K562 (cell line): ENCODE results near the gene FFAR4. TPM values are rescaled to one million over a fixed set of nuclear protein-coding genes. Genes with fewer than 3 reads are reported as not detected.

Source experiments
- ATAC-seq: fragments of 200-7000 bp; cut with Tn5 transposase; 3 replicates; pipeline ENCODE4 v1.9.1; 2020; ENCODE audit warnings: moderate library complexity
- BruUV-seq: library from RNA; stranded (reverse); fragments of 400-500 nt; replicated peaks from 2 replicates; lab custom pipeline; 2021; lab: Mats Ljungman, UMichigan
- CTCF ChIA-PET: fragments of 300-600 bp; formaldehyde crosslinking; extraction: SDS; loops from one replicate; lab custom pipeline; 2021; ENCODE audit warnings: low intra/inter-chr PET ratio; lab: Yijun Ruan, JAX
- POLR2A ChIA-PET: fragments of 300-600, 350-650 bp; sonication (Branson Sonifier 250); formaldehyde crosslinking; extraction: SDS; loops from one replicate; lab custom pipeline; 2021; ENCODE audit warnings: antibody characterized with exemption, inconsistent platforms; lab: Yijun Ruan, JAX
- DNase-seq, 4 experiments: peaks; one replicate each; pipeline versions ENCODE4 v3.0.0 to v3.0.0-alpha.2; 2011 to 2018; ENCODE audit warnings: low spot score in 3 of 4, mixed read lengths in 3 of 4; ENCODE audit errors: extremely low read depth in 1 of 4
- FAIRE-seq: peaks from 2 replicates; lab custom pipeline; 2011; peaks lifted over from hg19 to GRCh38; lab: Jason Lieb, UNC
- H2AFZ ChIP-seq: 2 replicates; pipeline ENCODE4 v1.6.0; 2011; ENCODE audit warnings: low read depth, low read length, control low read depth, inconsistent platforms
- H3K27ac ChIP-seq: fragments of 200-600 bp; 3 replicates; pipeline ENCODE4 v1.8.0; 2011; ENCODE audit warnings: low read depth, mild to moderate bottlenecking, control low read depth, inconsistent platforms, low read length, moderate library complexity, mixed read lengths; ENCODE audit errors: extremely low read depth
- H3K27me3 ChIP-seq, 2 experiments: fragments of 300-600 bp in 1 of 2; 2 replicates in 1 of 2; 3 replicates in 1 of 2; pipeline versions ENCODE4 v1.6.0 to v1.8.0; 2011; ENCODE audit warnings: inconsistent platforms in 2 of 2, low read length in 2 of 2, mild to moderate bottlenecking in 1 of 2, mixed read lengths in 1 of 2, moderate library complexity in 1 of 2; ENCODE audit not compliant: control insufficient read depth in 2 of 2, insufficient read depth in 2 of 2
- H3K36me3 ChIP-seq: fragments of 300-600 bp; 3 replicates; pipeline ENCODE4 v1.8.0; 2011; ENCODE audit warnings: mild to moderate bottlenecking, low read length, inconsistent platforms; ENCODE audit not compliant: control insufficient read depth, insufficient read depth
- H3K4me1 ChIP-seq, 2 experiments: fragments of 200-600 bp in 1 of 2; replicated peaks in 1 of 2; 2 replicates in 1 of 2; 3 replicates in 1 of 2; pipeline versions ENCODE4 v1.5.1 to v1.8.0; 2011; ENCODE audit warnings: inconsistent platforms in 2 of 2, low read length in 2 of 2, mild to moderate bottlenecking in 1 of 2, mixed read lengths in 1 of 2, moderate library complexity in 1 of 2; ENCODE audit not compliant: control insufficient read depth in 2 of 2, insufficient read depth in 2 of 2
- H3K4me2 ChIP-seq: 2 replicates; pipeline ENCODE4 v1.6.1; 2011; ENCODE audit warnings: low read length, control low read depth, inconsistent platforms, mixed read lengths; ENCODE audit not compliant: insufficient read depth
- H3K4me3 ChIP-seq: fragments of 200-600 bp; sonication (generic), shearing (Covaris generic); 2 replicates; pipeline ENCODE4 v1.5.1; 2016; ENCODE audit warnings: control low read depth, inconsistent platforms
- H3K79me2 ChIP-seq: fragments of 200-600 bp; 3 replicates; pipeline ENCODE4 v1.8.0; 2011; ENCODE audit warnings: low read length, inconsistent platforms; ENCODE audit not compliant: control insufficient read depth, insufficient read depth
- H3K9ac ChIP-seq, 2 experiments: 2 replicates each; pipeline versions ENCODE4 v1.6.0 to v1.6.1; 2011; ENCODE audit warnings: low read depth in 2 of 2, low read length in 2 of 2, control low read depth in 1 of 2, inconsistent platforms in 1 of 2, mild to moderate bottlenecking in 1 of 2, mixed read lengths in 1 of 2; ENCODE audit not compliant: insufficient read depth in 1 of 2
- H3K9me1 ChIP-seq: one replicate; pipeline ENCODE4 v1.6.0; 2011; ENCODE audit warnings: inconsistent platforms, mild to moderate bottlenecking, low read length, moderate library complexity; ENCODE audit not compliant: control insufficient read depth, insufficient read depth
- H3K9me3 ChIP-seq: replicated peaks from 2 replicates; pipeline ENCODE4 v1.5.1; 2011; ENCODE audit warnings: low read depth, low read length, inconsistent platforms; ENCODE audit not compliant: control insufficient read depth, insufficient read depth
- H4K20me1 ChIP-seq: replicated peaks from 2 replicates; pipeline ENCODE4 v1.6.1; 2011; ENCODE audit warnings: low read length, inconsistent platforms, mixed read lengths; ENCODE audit not compliant: control insufficient read depth, insufficient read depth
- CAMTA2 ChIP-seq: fragments of 250-450 bp; sonication (Bioruptor Pico); conservative IDR thresholded peaks from 2 replicates; pipeline ENCODE4 v1.5.1; 2022
- EGR1 ChIP-seq: fragments of 450-650 bp; conservative IDR thresholded peaks from 2 replicates; pipeline ENCODE4 v1.6.1; 2017; ENCODE audit warnings: mild to moderate bottlenecking
- NEUROD1 ChIP-seq: fragments of 150-350 bp; IDR thresholded peaks from 2 replicates; pipeline ENCODE4 v1.6.1; 2014; ENCODE audit warnings: borderline replicate concordance, low read length, low read depth; ENCODE audit not compliant: partially characterized antibody
- RAD21 ChIP-seq, 2 experiments: fragments of 250-450 bp in 1 of 2; fragments of 450-650 bp in 1 of 2; sonication (Bioruptor Pico) in 1 of 2; formaldehyde crosslinking in 1 of 2; IDR thresholded peaks in 1 of 2; conservative IDR thresholded peaks in 1 of 2; 2 replicates each; pipeline versions ENCODE4 v1.4.0 to v1.8.0; 2020 to 2022; ENCODE audit warnings: mild to moderate bottlenecking in 2 of 2, moderate library complexity in 1 of 2
- RBFOX2 ChIP-seq: fragments of 200-400 bp; formaldehyde crosslinking; IDR thresholded peaks from 2 replicates; pipeline ENCODE4 v1.6.1; 2017; ENCODE audit warnings: low read depth, mild to moderate bottlenecking, low read length, moderate library complexity
- TEAD4 ChIP-seq, 2 experiments: sonication (generic) in 1 of 2; formaldehyde crosslinking in 1 of 2; IDR thresholded peaks; 2 replicates each; pipeline versions ENCODE4 v1.6.1 to v1.8.0; 2012 to 2022; ENCODE audit warnings: borderline replicate concordance in 1 of 2, inconsistent platforms in 1 of 2, low read length in 1 of 2, mild to moderate bottlenecking in 1 of 2, missing genetic modification reagents in 1 of 2
- ZBTB49 ChIP-seq: sonication (generic); formaldehyde crosslinking; IDR thresholded peaks from 2 replicates; pipeline ENCODE4 v1.8.0; 2022; ENCODE audit warnings: missing genetic modification reagents, mild to moderate bottlenecking, borderline replicate concordance
- ZFP30 ChIP-seq: fragments of 250-450 bp; sonication (Bioruptor Pico); IDR thresholded peaks from 2 replicates; pipeline ENCODE4 v1.8.0; 2022; ENCODE audit warnings: moderate library complexity, mild to moderate bottlenecking, inconsistent platforms, borderline replicate concordance
- ZNF134 ChIP-seq: fragments of 250-450 bp; sonication (Bioruptor Pico); conservative IDR thresholded peaks from 2 replicates; pipeline ENCODE4 v1.4.0; 2020
- ZNF23 ChIP-seq: fragments of 250-450 bp; sonication (Bioruptor Pico); IDR thresholded peaks from 2 replicates; pipeline ENCODE4 v1.4.0; 2020; ENCODE audit warnings: mild to moderate bottlenecking
- WGBS: fragments of 100-300 bp; shearing (Covaris generic); methylation state at CpG from one replicate; pipeline ENCODE4 v1.1.6; 2016; ENCODE audit warnings: low coverage, mixed read lengths; ENCODE audit not compliant: insufficient coverage; ENCODE audit errors: missing lambda C conversion rate; 5-methylcytosine and 5-hydroxymethylcytosine counted together
- in situ Hi-C: fragments of 300-500 bp; cut with MboI; formaldehyde crosslinking; loops from 4 replicates; pipeline ENCODE4 v1.15.0; 2018; ENCODE audit warnings: inconsistent platforms, mixed read lengths
- intact Hi-C: fragments of 100-400 bp; cut with micrococcal nuclease; formaldehyde crosslinking; loops from 2 replicates; pipeline ENCODE4 v1.14.2; 2022
- polyA plus RNA-seq, 8 experiments: library from polyadenylated mRNA; depleted of rRNA in 4 of 8; stranded (reverse) in 5 of 8; unstranded in 3 of 8; fragments of >200 nt; fragmentation: Nextera tagmentation in 2 of 8; fragmentation: Illumina TruSeq in 1 of 8; extraction: Ambion mirVana in 2 of 8; extraction: Trizol in 1 of 8; gene quantifications; 2 replicates each; pipeline versions ENCODE4 v1.2.1 to v1.2.3, GENCODE V29; 2011 to 2014; ENCODE audit warnings: inconsistent platforms in 1 of 8, missing spikeins in 1 of 8
- total RNA-seq, 7 experiments: library from RNA; depleted of rRNA in 6 of 7; stranded (reverse); fragments of >200 nt in 6 of 7; fragmentation: Illumina TruSeq in 2 of 7; extraction: Trizol in 2 of 7; gene quantifications; 2 replicates each; pipeline versions ENCODE4 v1.2.1 to v1.2.3, GENCODE V29; 2011 to 2021; ENCODE audit warnings: low replicate concordance in 1 of 7

The FFAR4 gene
- total and polyA plus RNA-seq, 9 of the 15 experiments (the other 6 are each of a cell fraction or from before 2014, with no cell fraction given) = not detected

- H3K79me2 ChIP-seq = no peaks in the 10 kb centered on the region
- peaks cover 0 to 2% of the 10 kb centered on the region in 2 experiments; a peak in 1 of 5 replicates for H3K27me3 ChIP-seq
- DNase-seq = peak in 1 of 4 experiments; percentile 3
- no peak for TF ChIP-seq CAMTA2 (CRISPR knock-in tag)
- H3K36me3 ChIP-seq = no peaks in the 10 kb centered on the region; the same call in 2 of the 3 replicates
- peak overlapping the region; percentile 70 for H2AFZ ChIP-seq
- intact Hi-C loops = loop anchor here (5.0 to 10.0 kb wide), 2 partner anchors 128 to 261 kb away; no protein-coding TSS in a partner anchor
- H3K4me2 ChIP-seq = peak overlapping the region; percentile 64; the same call in 1 of the 2 replicates
- BruUV-seq = no TSS peak
- POLR2A ChIA-PET = interaction anchor here (1.2 to 1.7 kb wide), 2 partner anchors 12 to 14 kb away, joined by 4 to 5 read pairs; no protein-coding TSS in a partner anchor
- no peak for FAIRE-seq
- H3K9me3 ChIP-seq = no peaks in the 10 kb centered on the region
- no peak overlapping the region for H3K27ac ChIP-seq
- H4K20me1 ChIP-seq = no peaks in the 10 kb centered on the region
- ATAC-seq = no peak
- WGBS = 0% methylated on average over 1 of the region's 1 CpG
- H3K9ac ChIP-seq = no peak overlapping the region
- H3K4me3 ChIP-seq = no peak overlapping the region
- H3K4me1 ChIP-seq = peaks cover 0 to 11% of the 10 kb centered on the region in 2 experiments; a peak in 3 of 5 replicates
- H3K9me1 ChIP-seq = no peaks in the 10 kb centered on the region
- in situ Hi-C loops = no loop called here
- CTCF ChIA-PET = interaction anchor here (0.6 to 1.6 kb wide), 2 partner anchors 126 to 534 kb away, joined by 3 to 8 read pairs; no protein-coding TSS in a partner anchor
These were observed 12.2 kb upstream of the FFAR4 start for GRCh38 chr10:93554316-93554663.

GRCh38 chr10:93554760-93555432 lies 11.6 kb upstream of the FFAR4 start:
- peak; percentile 97 for ATAC-seq
- H3K27ac ChIP-seq = peak overlapping the region; percentile 42; the same call in 2 of the 3 replicates
- in situ Hi-C loops (no loop called here), intact Hi-C loops (loop anchor here (5.0 to 10.0 kb wide), 2 partner anchors 127 to 260 kb away; no protein-coding TSS in a partner anchor)
- H3K27me3 ChIP-seq = peaks cover 0 to 8% of the 10 kb centered on the region in 2 experiments; a peak in 1 of 5 replicates
- CTCF ChIA-PET = interaction anchor here (0.6 to 1.6 kb wide), 2 partner anchors 125 to 535 kb away, joined by 3 to 8 read pairs; no protein-coding TSS in a partner anchor
- no TSS peak for BruUV-seq
- no peaks in the 10 kb centered on the region; the same call in 2 of the 3 replicates for H3K36me3 ChIP-seq
- H3K4me1 ChIP-seq = peaks cover 0 to 11% of the 10 kb centered on the region in 2 experiments; a peak in 3 of 5 replicates
- peak overlapping the region; percentile 64 for H3K4me2 ChIP-seq
- FAIRE-seq = peak; percentile 77
- peak overlapping the region in 1 of 2 experiments; percentile 50; a peak in 1 of 4 replicates for H3K9ac ChIP-seq
- no peaks in the 10 kb centered on the region for H4K20me1 ChIP-seq
- H2AFZ ChIP-seq = peak overlapping the region; percentile 70
- H3K9me1 ChIP-seq = no peaks in the 10 kb centered on the region
- no peaks in the 10 kb centered on the region for H3K79me2 ChIP-seq
- POLR2A ChIA-PET = interaction anchor here (0.7 to 1.7 kb wide), 3 partner anchors 13 to 20 kb away, joined by 3 to 5 read pairs (median 4); no protein-coding TSS in a partner anchor
- WGBS = 7% methylated on average over 10 of the region's 14 CpGs
- peak; percentile 66 to 80 (median 70) for DNase-seq
- H3K4me3 ChIP-seq = no peak overlapping the region
- H3K9me3 ChIP-seq = no peaks in the 10 kb centered on the region
- TF ChIP-seq ZNF134 (no peak), NEUROD1 (no peak), TEAD4 (IDR thresholded peaks at IDR 0.05; ENCODE audit: low read length) (no peak), TEAD4 (CRISPR knock-in tag; IDR thresholded peaks at IDR 0.05; ENCODE audit: borderline replicate concordance) (no peak), RBFOX2 (0 out of 2 replicates have a peak, but pooled peaks have one; percentile 19), EGR1 (peak; percentile 35; the same call in 1 of the 2 replicates), ZBTB49 (CRISPR knock-in tag) (no peak), ZNF23 (CRISPR knock-in tag) (no peak), RAD21 (CRISPR knock-in tag; conservative IDR thresholded peaks at IDR 0.05 in 1 of 2, IDR thresholded peaks at IDR 0.05 in 1 of 2) (peak in 1 of 2 experiments; percentile 67; a peak in 3 of 4 replicates), ZFP30 (CRISPR knock-in tag) (no peak)
